ENCODE measurements around the gene DTX2.
"Not testable (repeated sequence)": the region's sequence is repeated elsewhere in the genome, so short reads cannot be mapped to it uniquely, and the experiment has no call there.

DNA sequence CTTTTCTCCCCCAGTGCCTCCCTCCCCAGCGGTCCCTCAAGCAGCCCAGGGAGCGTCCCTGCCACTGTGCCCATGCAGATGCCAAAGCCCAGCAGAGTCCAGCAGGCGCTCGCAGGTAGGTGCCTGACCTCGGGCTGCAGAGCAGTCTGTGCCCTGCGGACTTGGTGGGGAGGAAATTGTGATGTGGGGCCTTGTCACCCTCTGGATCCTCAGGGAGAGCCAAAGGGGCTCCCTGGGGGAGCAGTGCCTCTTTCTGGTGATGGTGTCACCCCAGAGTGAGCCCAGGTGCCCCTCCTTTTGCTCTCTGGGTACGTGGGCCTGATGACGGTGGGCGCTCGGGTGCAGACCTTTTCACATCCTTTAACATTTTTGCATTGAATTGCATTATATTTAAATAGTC is 30.6 kb downstream of the DTX2 start:
- TF ChIP-seq SP1, FOXK2, SUZ12, ZNF384 (IDR thresholded peaks at IDR 0.05): not testable (repeated sequence)
